PFSK-1 (cell line): Measurements from ENCODE around the gene ARFGAP1.

Experiments used
- FOXP2 ChIP-seq: optimal IDR thresholded peaks from 2 replicates; pipeline ENCODE3; 2011; ENCODE audit warnings: borderline replicate concordance, control low read depth, inconsistent platforms; ENCODE audit not compliant: insufficient read depth; ENCODE audit errors: extremely low read length, extremely low read depth
- POLR2AphosphoS5 ChIP-seq: IDR thresholded peaks from 2 replicates; pipeline ENCODE4 v1.6.1; 2012; ENCODE audit warnings: low read depth, mild to moderate bottlenecking, control low read depth, low read length, moderate library complexity
- REST ChIP-seq, 2 experiments: IDR thresholded peaks; 2 replicates each; pipeline versions ENCODE4 v1.6.1 to v1.8.0; 2011 to 2012; ENCODE audit warnings: low read depth in 2 of 2, low read length in 2 of 2, control low read depth in 1 of 2, inconsistent platforms in 1 of 2, mild to moderate bottlenecking in 1 of 2, moderate library complexity in 1 of 2; ENCODE audit not compliant: insufficient read depth in 1 of 2
- SIN3A ChIP-seq: IDR thresholded peaks from 2 replicates; pipeline ENCODE4 v1.6.1; 2012; ENCODE audit warnings: mild to moderate bottlenecking, low read length, moderate library complexity, borderline replicate concordance; ENCODE audit not compliant: insufficient read depth
- TAF1 ChIP-seq: IDR thresholded peaks from 2 replicates; pipeline ENCODE4 v1.6.1; 2012; ENCODE audit warnings: low read length, control low read depth, borderline replicate concordance; ENCODE audit not compliant: insufficient read depth

The ARFGAP1 gene

DNA sequence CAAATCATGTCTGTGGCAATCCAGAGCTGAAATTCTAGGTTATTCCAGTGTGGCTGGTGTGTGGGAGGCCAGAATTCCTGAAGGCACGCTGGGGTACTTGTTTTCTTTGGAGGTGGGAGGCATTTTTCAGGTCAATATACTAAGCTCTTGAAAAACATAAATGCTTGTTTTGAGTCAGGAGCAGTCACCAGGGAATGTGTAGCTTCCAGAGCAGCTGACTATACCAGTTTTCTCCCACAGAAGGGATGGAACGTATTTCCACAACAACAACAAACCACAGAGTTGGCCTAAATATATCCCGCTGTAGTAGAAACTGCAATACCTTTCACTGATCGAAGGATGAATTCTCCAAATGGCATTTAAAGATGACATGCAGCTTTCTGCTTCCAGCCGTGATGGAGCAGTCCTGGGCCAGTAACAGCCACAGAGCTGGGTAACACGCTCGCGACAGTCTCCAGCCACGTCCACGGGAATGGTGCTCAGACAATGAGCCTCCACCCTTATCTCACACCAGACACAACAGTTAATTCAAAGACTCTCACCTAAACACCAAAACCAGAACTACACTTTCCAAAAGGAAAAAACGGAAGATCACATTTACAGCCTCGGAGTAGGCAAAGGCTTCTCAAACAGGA lies 65.3 kb downstream of the ARFGAP1 start:
- TF ChIP-seq FOXP2 (no peak), REST (IDR thresholded peaks at IDR 0.05; ENCODE audit: insufficient read depth in 1 of 2, low read depth in 2 of 2, low read length in 2 of 2) (no peak), SIN3A (no peak), TAF1 (no peak), POLR2AphosphoS5 (no peak)
